Breast epithelium (tissue), 4 donors: Measurements from ENCODE around the gene ADAMTSL2. TPM values are rescaled to one million over a fixed set of nuclear protein-coding genes. Genes with fewer than 3 reads are reported as not detected.

Experiments
- DNase-seq, 2 donors: peaks; one replicate each; pipeline ENCODE4 v3.0.0-alpha.2; 2019; ENCODE audit warnings: low spot score in 2 of 2
- H3K27ac ChIP-seq, 2 donors: fragments of 200-600 bp; sonication (generic) in 1 of 2; one replicate each; pipeline ENCODE4 v1.5.1; 2016 to 2019; ENCODE audit warnings: mild to moderate bottlenecking in 1 of 2
- H3K27me3 ChIP-seq, 2 donors: fragments of 200-600 bp; sonication (generic) in 1 of 2; one replicate each; pipeline versions ENCODE4 v1.5.1 to v1.6.0; 2017 to 2019; ENCODE audit warnings: control low read depth in 1 of 2, mild to moderate bottlenecking in 1 of 2
- H3K36me3 ChIP-seq: fragments of 200-600 bp; one replicate; pipeline ENCODE4 v1.5.1; 2019
- H3K4me1 ChIP-seq, 2 donors: fragments of 200-600 bp; sonication (generic); one replicate each; pipeline ENCODE4 v1.5.1; 2016 to 2019; ENCODE audit warnings: control low read depth in 1 of 2
- H3K4me3 ChIP-seq, 3 donors: fragments of 200-600 bp; sonication (generic); 1 replicate in 2 of 3; 2 replicates in 1 of 3; pipeline ENCODE4 v1.5.1; 2016 to 2019; ENCODE audit warnings: mild to moderate bottlenecking in 3 of 3, moderate library complexity in 2 of 3
- H3K9me3 ChIP-seq, 2 donors: fragments of 200-600 bp; sonication (generic) in 1 of 2; one replicate each; pipeline ENCODE4 v1.5.1; 2016 to 2019; ENCODE audit warnings: control low read depth in 1 of 2
- POLR2A ChIP-seq: fragments of 450-650 bp; IDR thresholded peaks from one replicate; pipeline ENCODE4 v1.6.1; 2016; ENCODE audit warnings: antibody characterized with exemption, mild to moderate bottlenecking, moderate library complexity
- POLR2AphosphoS5 ChIP-seq, 3 donors: sonication (generic); formaldehyde crosslinking; IDR thresholded peaks; one replicate each; pipeline ENCODE4 v1.6.1; 2017; ENCODE audit warnings: antibody characterized with exemption in 3 of 3
- intact Hi-C: fragments of 100-400 bp; cut with DNase I; formaldehyde crosslinking; loops from one replicate; pipeline ENCODE4 v1.15.1; 2023; ENCODE audit warnings: low total_unique reads
- total RNA-seq, 3 donors: library from RNA; depleted of rRNA; stranded (reverse); fragments of >200 nt; gene quantifications; one replicate each; pipeline ENCODE4 v1.1.0, GENCODE V29; 2016
- TF ChIP-seq, protein P1 (sequence below), 3 donors: fragments of 450-650 bp; IDR thresholded peaks; one replicate each; pipeline ENCODE4 v1.5.1; 2016 to 2017; ENCODE audit warnings: antibody characterized with exemption in 3 of 3, mild to moderate bottlenecking in 3 of 3, moderate library complexity in 3 of 3

ADAMTSL2 gene
- total RNA-seq, 3 donors from 2014 or later = 0.33 to 0.80 (median 0.44) TPM

- Histone ChIP-seq H3K27ac (no peak overlapping the region), H3K9me3 (no peaks in the 10 kb centered on the region), H3K36me3 (no peaks in the 10 kb centered on the region), H3K4me3 (peak overlapping the region in 2 of 3 donors; percentile 29 to 57), H3K4me1 (peaks cover 0 to 3% of the 10 kb centered on the region in 2 donors), H3K27me3 (peaks cover 0 to 24% of the 10 kb centered on the region in 2 donors)
- DNase-seq = no peak
- intact Hi-C loops = no loop called here
- TF ChIP-seq POLR2AphosphoS5 (IDR thresholded peaks at IDR 0.05) (no peak), POLR2A (no peak)
- TF ChIP-seq, protein P1, sequence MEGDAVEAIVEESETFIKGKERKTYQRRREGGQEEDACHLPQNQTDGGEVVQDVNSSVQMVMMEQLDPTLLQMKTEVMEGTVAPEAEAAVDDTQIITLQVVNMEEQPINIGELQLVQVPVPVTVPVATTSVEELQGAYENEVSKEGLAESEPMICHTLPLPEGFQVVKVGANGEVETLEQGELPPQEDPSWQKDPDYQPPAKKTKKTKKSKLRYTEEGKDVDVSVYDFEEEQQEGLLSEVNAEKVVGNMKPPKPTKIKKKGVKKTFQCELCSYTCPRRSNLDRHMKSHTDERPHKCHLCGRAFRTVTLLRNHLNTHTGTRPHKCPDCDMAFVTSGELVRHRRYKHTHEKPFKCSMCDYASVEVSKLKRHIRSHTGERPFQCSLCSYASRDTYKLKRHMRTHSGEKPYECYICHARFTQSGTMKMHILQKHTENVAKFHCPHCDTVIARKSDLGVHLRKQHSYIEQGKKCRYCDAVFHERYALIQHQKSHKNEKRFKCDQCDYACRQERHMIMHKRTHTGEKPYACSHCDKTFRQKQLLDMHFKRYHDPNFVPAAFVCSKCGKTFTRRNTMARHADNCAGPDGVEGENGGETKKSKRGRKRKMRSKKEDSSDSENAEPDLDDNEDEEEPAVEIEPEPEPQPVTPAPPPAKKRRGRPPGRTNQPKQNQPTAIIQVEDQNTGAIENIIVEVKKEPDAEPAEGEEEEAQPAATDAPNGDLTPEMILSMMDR (IDR thresholded peaks at IDR 0.05) = no peak
These were observed 41.7 kb downstream of the ADAMTSL2 start for GRCh38 chr9:133576031-133576874.

DNA sequence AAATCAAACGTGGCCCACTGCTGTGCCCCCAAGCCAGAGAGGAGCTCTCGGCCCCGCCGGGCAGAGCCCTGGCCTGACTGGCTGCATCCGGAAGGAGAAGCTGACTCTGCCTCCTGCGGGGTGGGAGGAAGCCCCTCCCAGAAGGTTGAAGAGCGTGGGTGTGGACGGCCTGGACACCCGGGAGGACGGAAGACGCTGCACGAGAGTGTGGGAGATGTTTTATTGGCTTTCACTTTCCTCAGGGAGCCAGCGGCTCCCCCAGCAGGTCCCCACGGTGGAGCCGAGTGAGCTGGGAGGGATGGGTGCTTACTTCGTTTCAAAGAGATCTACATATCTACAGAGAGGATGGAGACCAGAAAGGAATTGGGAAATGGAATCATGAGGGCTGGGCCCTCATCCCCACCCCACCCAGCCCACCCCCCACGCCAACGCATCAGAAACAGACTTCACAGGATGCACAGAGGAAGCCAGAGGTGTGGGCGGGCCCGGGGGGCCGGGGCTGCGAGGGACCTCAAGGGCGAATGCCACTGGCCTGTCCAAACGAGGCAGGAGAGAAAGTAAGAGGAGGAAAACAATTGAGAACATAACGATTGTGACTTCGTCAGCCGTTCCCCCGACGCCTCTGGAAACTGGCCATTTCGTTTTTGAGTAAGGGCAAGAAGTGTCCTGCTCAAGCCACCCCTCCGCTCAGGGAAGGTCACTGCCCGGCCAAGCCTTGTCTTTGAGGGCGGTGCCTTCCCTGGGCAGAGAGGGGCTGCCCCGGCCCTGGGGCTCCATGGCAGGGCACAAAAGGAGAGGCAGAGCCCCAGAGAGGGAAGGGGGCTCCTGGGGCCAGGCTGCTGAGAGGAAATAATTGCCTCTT lies 42.6 kb downstream of the ADAMTSL2 start:
- Histone ChIP-seq H3K4me1 (peaks cover 0 to 3% of the 10 kb centered on the region in 2 donors), H3K27me3 (peaks cover 0 to 19% of the 10 kb centered on the region in 2 donors), H3K36me3 (no peaks in the 10 kb centered on the region), H3K27ac (no peak overlapping the region), H3K9me3 (no peaks in the 10 kb centered on the region), H3K4me3 (peak overlapping the region in 2 of 3 donors; percentile 29 to 57)
- TF ChIP-seq POLR2AphosphoS5 (IDR thresholded peaks at IDR 0.05) (no peak), POLR2A (no peak)
- TF ChIP-seq, protein P1 (IDR thresholded peaks at IDR 0.05) = no peak
- DNase-seq = no peak
- intact Hi-C loops = no loop called here

DNA sequence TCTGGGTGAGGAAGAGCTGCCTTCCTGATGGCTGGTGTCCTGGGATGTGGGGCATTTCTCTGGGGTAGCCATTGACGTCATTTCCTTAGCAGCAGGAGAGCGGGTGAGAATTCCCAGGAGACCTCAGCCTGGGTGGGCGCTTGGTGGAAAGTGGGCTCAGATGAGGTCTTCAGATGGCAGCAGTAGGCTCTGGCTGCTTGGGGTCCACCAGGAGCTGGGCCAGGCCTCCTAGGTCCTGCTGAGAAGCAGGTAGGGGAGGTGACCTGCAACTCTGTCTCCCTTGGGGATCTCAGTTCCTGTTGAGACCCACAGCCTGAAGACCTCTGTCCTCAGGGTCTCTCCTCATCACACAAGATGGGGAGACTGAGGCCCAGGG lies 43.2 kb downstream of the ADAMTSL2 start:
- Histone ChIP-seq H3K36me3 (no peaks in the 10 kb centered on the region), H3K4me3 (no peak overlapping the region), H3K9me3 (no peaks in the 10 kb centered on the region), H3K27ac (no peak overlapping the region), H3K4me1 (peaks cover 0 to 3% of the 10 kb centered on the region in 2 donors), H3K27me3 (peaks cover 0 to 16% of the 10 kb centered on the region in 2 donors)
- intact Hi-C loops = no loop called here
- TF ChIP-seq POLR2AphosphoS5 (IDR thresholded peaks at IDR 0.05) (no peak), POLR2A (no peak)
- TF ChIP-seq, protein P1 (IDR thresholded peaks at IDR 0.05) = no peak
- no peak for DNase-seq

DNA sequence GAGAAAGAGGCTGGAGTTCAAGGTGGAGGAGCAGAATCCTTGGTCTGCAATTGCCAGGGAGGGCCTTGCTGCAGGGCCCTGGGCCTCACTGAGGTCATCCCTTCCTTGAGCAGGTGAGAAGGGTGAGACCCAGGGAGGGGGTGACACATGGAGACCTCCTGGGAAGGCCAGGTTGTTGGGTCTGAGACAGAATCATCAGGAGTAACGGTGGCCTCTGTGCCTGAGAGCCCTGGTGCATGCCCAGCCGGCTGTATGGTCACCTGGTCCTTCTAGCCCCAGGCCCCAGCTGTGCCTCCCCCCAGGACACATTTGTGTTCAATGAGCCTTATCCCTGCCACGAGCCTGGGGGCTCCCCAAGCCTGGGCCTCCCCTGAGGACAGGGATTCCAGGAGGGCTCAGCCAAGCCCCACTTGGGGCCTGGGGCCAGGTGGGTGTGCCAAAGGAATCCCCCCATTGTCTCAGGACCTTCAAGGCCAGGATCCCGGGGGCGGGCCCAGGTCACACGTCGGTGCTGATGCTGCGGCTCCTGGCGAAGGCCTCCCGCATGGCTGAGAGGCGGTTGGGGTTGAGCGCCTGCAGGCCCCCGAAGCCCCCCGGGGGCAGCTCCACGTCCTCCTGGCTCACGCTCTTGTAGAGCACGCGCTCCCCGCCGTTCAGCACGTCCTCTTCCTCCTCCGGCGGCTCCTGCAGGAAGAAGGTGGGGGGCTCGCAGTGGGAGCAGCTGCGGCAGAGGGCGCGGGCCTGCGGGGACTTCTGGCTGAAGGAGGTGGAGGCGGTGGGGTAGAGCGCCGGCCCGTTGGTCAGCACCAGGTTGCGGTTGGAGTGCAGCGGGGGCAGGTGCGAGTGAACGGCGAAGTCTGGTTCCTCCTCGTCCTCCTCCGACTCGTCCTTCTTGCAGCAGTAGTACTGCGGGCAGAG lies 44.3 kb downstream of the ADAMTSL2 start:
- no peak overlapping the region for H3K4me3 ChIP-seq
- DNase-seq = no peak
- H3K9me3 ChIP-seq = no peaks in the 10 kb centered on the region
- intact Hi-C loops = no loop called here
- H3K27ac ChIP-seq = no peak overlapping the region
- peaks cover 0 to 3% of the 10 kb centered on the region in 2 donors for H3K4me1 ChIP-seq
- TF ChIP-seq POLR2A = no peak
- TF ChIP-seq, protein P1 (IDR thresholded peaks at IDR 0.05) = no peak
- TF ChIP-seq POLR2AphosphoS5 (IDR thresholded peaks at IDR 0.05) = no peak
- H3K27me3 ChIP-seq = peaks cover 0 to 21% of the 10 kb centered on the region in 2 donors
- H3K36me3 ChIP-seq = no peaks in the 10 kb centered on the region
